ENCODE results near the gene DLL3. TPM values are rescaled to one million over a fixed set of nuclear protein-coding genes. Genes with fewer than 3 reads are reported as not detected.
"Not testable (repeated sequence)": the region's sequence is repeated elsewhere in the genome, so short reads cannot be mapped to it uniquely, and the experiment has no call there.

The DLL3 gene
- total and polyA plus RNA-seq, 12 donors, result not detected

- intact Hi-C loops (cut with DNase I), result loop anchor here in 7 of 10 donors (5.0 to 10.0 kb wide), 3 partner anchors 59 to 1069 kb away; partner anchors contain the start of genes EID2B (in 6 of the 7) and FAM98C (in 1 of the 7)
- no peaks in the 10 kb centered on the region for H3K9me3 ChIP-seq
- peaks cover 0 to 7% (median 0%) of the 10 kb centered on the region in 9 donors for H3K4me1 ChIP-seq
- no peak for TF ChIP-seq CTCF (IDR thresholded peaks at IDR 0.05)
- no peak overlapping the region for H3K4me3 ChIP-seq
- ATAC-seq, result peak in 3 of 8 donors; percentile 5 to 10 (median 5)
- no peaks in the 10 kb centered on the region for H3K27me3 ChIP-seq
- no peak for DNase-seq
- no peak overlapping the region for H3K27ac ChIP-seq
- WGBS, 2 donors, result 81 to 86% methylated on average over 11 of the region's 11 CpGs
- H3K36me3 ChIP-seq, result peaks cover 0 to 88% (median 75%) of the 10 kb centered on the region in 9 donors
These were observed 25.2 kb upstream of the DLL3 start for GRCh38 chr19:39473443-39473960.

- peak; percentile 61 to 79 (median 73) for TF ChIP-seq CTCF (IDR thresholded peaks at IDR 0.05)
- Histone ChIP-seq H3K4me3 (no peak overlapping the region), H3K36me3 (peaks cover 0 to 81% (median 68%) of the 10 kb centered on the region in 9 donors), H3K4me1 (peaks cover 0 to 7% (median 0%) of the 10 kb centered on the region in 9 donors), H3K27me3 (no peaks in the 10 kb centered on the region), H3K9me3 (no peaks in the 10 kb centered on the region), H3K27ac (peak overlapping the region in 1 of 10 donors; percentile 11)
- ATAC-seq (peak; percentile 53 to 77 (median 72)), DNase-seq (peak; percentile 44 to 65)
- 57% methylated on average over 9 of the region's 9 CpGs for WGBS, 2 donors
- intact Hi-C loops (cut with DNase I), result loop anchor here in 9 of 10 donors (1.0 to 10.0 kb wide), 5 partner anchors 58 to 1069 kb away; partner anchors contain the start of genes EID2B (in 8 of the 9) and FAM98C (in 1 of the 9)
These were observed 24.6 kb upstream of the DLL3 start for GRCh38 chr19:39474139-39474620.

GRCh38 chr19:39475748-39476147 is 23.0 kb upstream of the DLL3 start:
- no peak overlapping the region for H3K4me3 ChIP-seq
- H3K9me3 ChIP-seq, result no peaks in the 10 kb centered on the region
- TF ChIP-seq CTCF (IDR thresholded peaks at IDR 0.05), result no peak
- peaks cover 0 to 14% (median 8%) of the 10 kb centered on the region in 9 donors for H3K4me1 ChIP-seq
- DNase-seq, result peak in 1 of 2 donors; percentile 44
- 83 to 93% methylated on average over 2 of the region's 2 CpGs for WGBS, 2 donors
- intact Hi-C loops (cut with DNase I), result loop anchor here in 5 of 10 donors (2.0 to 10.0 kb wide), 3 partner anchors 57 to 1071 kb away; partner anchors contain the start of genes EID2B (in 4 of the 5) and FAM98C (in 1 of the 5)
- H3K27ac ChIP-seq, result peak overlapping the region in 7 of 10 donors; percentile 22 to 55 (median 36)
- peak in 2 of 8 donors; percentile 4 to 16 for ATAC-seq
- no peaks in the 10 kb centered on the region for H3K27me3 ChIP-seq
- peaks cover 0 to 65% (median 52%) of the 10 kb centered on the region in 9 donors for H3K36me3 ChIP-seq

GRCh38 chr19:39479319-39479801 is 19.4 kb upstream of the DLL3 start:
- not testable (repeated sequence) for DNase-seq, H3K4me3 ChIP-seq, H3K27me3 ChIP-seq, ATAC-seq, H3K9me3 ChIP-seq
- intact Hi-C loops (cut with DNase I), result loop anchor here in 4 of 10 donors (10.0 kb wide), 2 partner anchors 55 to 1075 kb away; partner anchors contain the start of genes EID2B (in 3 of the 4) and FAM98C (in 1 of the 4)
- H3K27ac ChIP-seq, result peak overlapping the region in 2 of 10 donors; percentile 86 to 87
- 83% methylated on average over 11 of the region's 11 CpGs for WGBS, 2 donors
- H3K36me3 ChIP-seq, result peaks cover 0 to 48% (median 27%) of the 10 kb centered on the region in 9 donors
- H3K4me1 ChIP-seq, result peaks cover 3 to 24% (median 19%) of the 10 kb centered on the region in 9 donors

All from heart right ventricle (tissue), 16 donors.